HepG2 (cell line): ENCODE measurements around the gene ADCY7. TPM values are rescaled to one million over a fixed set of nuclear protein-coding genes. Genes with fewer than 3 reads are reported as not detected.

Experiments
- CHCHD3 ChIP-seq: sonication (generic); formaldehyde crosslinking; IDR thresholded peaks from 2 replicates; pipeline ENCODE4 v1.8.0; 2022; ENCODE audit warnings: mild to moderate bottlenecking, missing genetic modification reagents, moderate library complexity
- ELF1 ChIP-seq: sonication (generic); formaldehyde crosslinking; IDR thresholded peaks from 2 replicates; pipeline ENCODE4 v1.4.0; 2020; ENCODE audit warnings: missing genetic modification reagents
- FIP1L1 ChIP-seq: fragments of 200-400 bp; formaldehyde crosslinking; IDR thresholded peaks from 2 replicates; pipeline ENCODE4 v1.6.1; 2018; ENCODE audit warnings: low read depth, mild to moderate bottlenecking, low read length, moderate library complexity, borderline replicate concordance; ENCODE audit not compliant: insufficient read depth
- GABPA ChIP-seq, 2 experiments: IDR thresholded peaks; 2 replicates each; pipeline ENCODE4 v1.6.1; 2011 to 2016; ENCODE audit warnings: low read depth in 2 of 2, low read length in 1 of 2, missing biosample characterization in 1 of 2, missing genetic modification characterization in 1 of 2
- HMGA1 ChIP-seq: sonication (generic); formaldehyde crosslinking; conservative IDR thresholded peaks from 2 replicates; pipeline ENCODE4 v1.4.0; 2020; ENCODE audit warnings: missing genetic modification reagents
- JARID2 ChIP-seq: sonication (generic); formaldehyde crosslinking; IDR thresholded peaks from 2 replicates; pipeline ENCODE4 v1.8.1; 2023; ENCODE audit warnings: missing genetic modification reagents, inconsistent platforms; ENCODE audit not compliant: insufficient replicate concordance
- NCOR1 ChIP-seq: fragments of 200-600 bp; sonication (generic); IDR thresholded peaks from 2 replicates; pipeline ENCODE4 v1.7.0; 2017; ENCODE audit warnings: antibody characterized with exemption, low read length, borderline replicate concordance
- SMAD3 ChIP-seq: sonication (generic); formaldehyde crosslinking; IDR thresholded peaks from 2 replicates; pipeline ENCODE4 v1.4.0; 2020; ENCODE audit warnings: missing genetic modification reagents
- SYNCRIP ChIP-seq: fragments of 200-400 bp; formaldehyde crosslinking; IDR thresholded peaks from 2 replicates; pipeline ENCODE4 v1.6.1; 2018; ENCODE audit warnings: mild to moderate bottlenecking, low read depth, low read length; ENCODE audit not compliant: insufficient read depth
- TAF1 ChIP-seq: sonication (generic); formaldehyde crosslinking; IDR thresholded peaks from 2 replicates; pipeline ENCODE4 v1.4.0; 2020; ENCODE audit warnings: missing genetic modification reagents
- THYN1 ChIP-seq: sonication (generic); formaldehyde crosslinking; IDR thresholded peaks from 2 replicates; pipeline ENCODE4 v1.8.1; 2023; ENCODE audit warnings: low read depth, mild to moderate bottlenecking, moderate library complexity, missing genetic modification reagents, borderline replicate concordance
- ZBTB21 ChIP-seq: sonication (generic); formaldehyde crosslinking; IDR thresholded peaks from 2 replicates; pipeline ENCODE4 v1.4.0; 2020; ENCODE audit warnings: missing genetic modification reagents
- ZFP90 ChIP-seq: sonication (generic); formaldehyde crosslinking; IDR thresholded peaks from 2 replicates; pipeline ENCODE4 v1.8.0; 2022; ENCODE audit warnings: missing genetic modification reagents, mild to moderate bottlenecking, inconsistent platforms, borderline replicate concordance
- ZFX ChIP-seq: sonication (generic); formaldehyde crosslinking; IDR thresholded peaks from 2 replicates; pipeline ENCODE4 v1.4.0; 2020; ENCODE audit warnings: mild to moderate bottlenecking, low read depth, missing genetic modification reagents, moderate library complexity
- ZNF12 ChIP-seq: sonication (generic); formaldehyde crosslinking; IDR thresholded peaks from 2 replicates; pipeline ENCODE4 v1.5.0; 2020; ENCODE audit warnings: missing genetic modification reagents
- ZNF337 ChIP-seq: sonication (generic); formaldehyde crosslinking; IDR thresholded peaks from 2 replicates; pipeline ENCODE4 v1.5.1; 2020; ENCODE audit warnings: missing genetic modification reagents, low read depth, mild to moderate bottlenecking, borderline replicate concordance
- ZNF383 ChIP-seq: sonication (generic); formaldehyde crosslinking; IDR thresholded peaks from 2 replicates; pipeline ENCODE4 v1.4.0; 2020; ENCODE audit warnings: missing genetic modification reagents, mild to moderate bottlenecking, borderline replicate concordance
- ZNF552 ChIP-seq: sonication (generic); formaldehyde crosslinking; IDR thresholded peaks from 2 replicates; pipeline ENCODE4 v1.9.0; 2022; ENCODE audit warnings: missing genetic modification reagents, mild to moderate bottlenecking, borderline replicate concordance
- ZNF720 ChIP-seq: sonication (generic); formaldehyde crosslinking; IDR thresholded peaks from 2 replicates; pipeline ENCODE4 v1.4.0; 2020; ENCODE audit warnings: missing genetic modification reagents
- ZSCAN20 ChIP-seq: sonication (generic); formaldehyde crosslinking; IDR thresholded peaks from 2 replicates; pipeline ENCODE4 v1.4.0; 2020; ENCODE audit warnings: missing genetic modification reagents, mild to moderate bottlenecking, borderline replicate concordance
- polyA plus RNA-seq, 8 experiments: library from polyadenylated mRNA; depleted of rRNA in 3 of 8; stranded (reverse) in 7 of 8; unstranded in 1 of 8; fragments of >200 nt; fragmentation: Illumina TruSeq in 4 of 8; extraction: Trizol in 4 of 8; gene quantifications; 2 replicates each; pipeline versions ENCODE4 v1.2.1 to v1.2.3, GENCODE V29; 2011 to 2016; ENCODE audit warnings: low read depth in 4 of 8, missing spikeins in 1 of 8, mixed read lengths in 1 of 8; ENCODE audit not compliant: insufficient read depth in 1 of 8
- total RNA-seq, 5 experiments: library from RNA; depleted of rRNA; stranded (reverse); fragments of >200 nt; fragmentation: Illumina TruSeq; extraction: Trizol; gene quantifications; 2 replicates each; pipeline ENCODE4 v1.2.3, GENCODE V29; 2016; ENCODE audit warnings: low read depth in 1 of 5
- TF ChIP-seq, protein P1 (sequence below): sonication (generic); formaldehyde crosslinking; IDR thresholded peaks from 2 replicates; pipeline ENCODE4 v1.4.0; 2020; ENCODE audit warnings: low read depth, missing genetic modification reagents
- TF ChIP-seq, protein P2 (sequence below): sonication (generic); formaldehyde crosslinking; IDR thresholded peaks from 2 replicates; pipeline ENCODE4 v1.5.0; 2020; ENCODE audit warnings: missing genetic modification reagents, mild to moderate bottlenecking, borderline replicate concordance
- TF ChIP-seq, protein P3 (sequence below): sonication (generic); formaldehyde crosslinking; IDR thresholded peaks from 2 replicates; pipeline ENCODE4 v1.5.1; 2020; ENCODE audit warnings: missing genetic modification reagents, mild to moderate bottlenecking, borderline replicate concordance
- TF ChIP-seq, protein P4 (sequence below): IDR thresholded peaks from 2 replicates; pipeline ENCODE4 v1.6.1; 2016; ENCODE audit warnings: mild to moderate bottlenecking, missing biosample characterization, missing genetic modification reagents

ADCY7 gene
- total and polyA plus RNA-seq, 2 of the 13 experiments (the other 11 are each of a cell fraction or from before 2014, with no cell fraction given), result 2.2 to 4.3 TPM

DNA sequence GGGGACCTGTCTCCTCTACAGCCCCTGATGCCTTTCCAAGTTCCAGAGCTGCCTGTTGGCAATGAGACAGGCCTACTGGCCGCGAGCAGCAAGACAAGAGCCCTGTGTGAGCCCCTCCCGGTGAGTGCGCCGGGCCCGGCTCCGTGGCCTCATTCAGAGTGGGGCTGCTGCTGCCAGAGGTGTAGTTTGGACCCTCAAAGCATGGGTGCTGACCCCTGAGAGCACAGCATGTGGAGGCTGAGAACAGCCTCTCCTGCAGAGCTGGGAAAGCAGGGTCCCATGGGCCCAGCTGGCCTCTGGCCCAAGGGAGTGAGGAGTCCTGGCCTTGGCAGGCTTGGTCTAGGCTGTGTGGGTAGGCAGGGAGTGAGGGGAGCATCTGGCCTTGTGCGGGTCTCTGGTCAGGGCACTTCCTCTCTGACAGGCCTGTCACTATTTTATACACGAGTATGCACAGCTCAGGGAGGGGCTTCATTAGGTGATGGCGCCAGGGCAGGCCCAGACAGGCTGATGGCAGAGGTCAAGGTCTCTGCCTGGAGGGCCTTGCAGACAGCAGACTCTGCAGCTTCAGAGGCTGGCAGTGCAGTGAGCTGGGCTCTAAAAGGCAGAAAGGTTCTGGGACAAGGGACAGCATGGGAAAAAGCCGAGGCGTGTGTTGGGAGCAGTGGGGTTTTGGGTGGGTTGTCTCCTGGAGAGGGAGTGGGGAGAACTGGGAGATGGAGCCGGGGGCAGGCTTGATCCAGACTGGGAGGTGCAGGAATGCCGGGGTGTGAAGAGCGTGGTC lies 43.4 kb downstream of the ADCY7 start (continued):
- TF ChIP-seq HMGA1 (CRISPR knock-in tag) (no peak), ZNF337 (CRISPR knock-in tag) (no peak), GABPA (IDR thresholded peaks at IDR 0.05; ENCODE audit: low read depth, low read length) (no peak), GABPA (CRISPR knock-in tag; IDR thresholded peaks at IDR 0.05; ENCODE audit: low read depth) (no peak), JARID2 (CRISPR knock-in tag) (no peak), ZNF12 (no peak), ZBTB21 (CRISPR knock-in tag) (no peak), ZFP90 (CRISPR knock-in tag) (0 out of 2 replicates have a peak, but pooled peaks have one; percentile 53), ZSCAN20 (no peak), CHCHD3 (CRISPR knock-in tag) (no peak), THYN1 (CRISPR knock-in tag) (no peak), ZNF383 (CRISPR knock-in tag) (no peak), FIP1L1 (no peak), SMAD3 (no peak), ELF1 (CRISPR knock-in tag) (no peak), ZNF720 (no peak), ZNF552 (no peak), TAF1 (CRISPR knock-in tag) (no peak), NCOR1 (peak; percentile 46; the same call in 1 of the 2 replicates), SYNCRIP (no peak), ZFX (CRISPR knock-in tag) (peak; percentile 66; the same call in 1 of the 2 replicates)
- TF ChIP-seq, protein P1, sequence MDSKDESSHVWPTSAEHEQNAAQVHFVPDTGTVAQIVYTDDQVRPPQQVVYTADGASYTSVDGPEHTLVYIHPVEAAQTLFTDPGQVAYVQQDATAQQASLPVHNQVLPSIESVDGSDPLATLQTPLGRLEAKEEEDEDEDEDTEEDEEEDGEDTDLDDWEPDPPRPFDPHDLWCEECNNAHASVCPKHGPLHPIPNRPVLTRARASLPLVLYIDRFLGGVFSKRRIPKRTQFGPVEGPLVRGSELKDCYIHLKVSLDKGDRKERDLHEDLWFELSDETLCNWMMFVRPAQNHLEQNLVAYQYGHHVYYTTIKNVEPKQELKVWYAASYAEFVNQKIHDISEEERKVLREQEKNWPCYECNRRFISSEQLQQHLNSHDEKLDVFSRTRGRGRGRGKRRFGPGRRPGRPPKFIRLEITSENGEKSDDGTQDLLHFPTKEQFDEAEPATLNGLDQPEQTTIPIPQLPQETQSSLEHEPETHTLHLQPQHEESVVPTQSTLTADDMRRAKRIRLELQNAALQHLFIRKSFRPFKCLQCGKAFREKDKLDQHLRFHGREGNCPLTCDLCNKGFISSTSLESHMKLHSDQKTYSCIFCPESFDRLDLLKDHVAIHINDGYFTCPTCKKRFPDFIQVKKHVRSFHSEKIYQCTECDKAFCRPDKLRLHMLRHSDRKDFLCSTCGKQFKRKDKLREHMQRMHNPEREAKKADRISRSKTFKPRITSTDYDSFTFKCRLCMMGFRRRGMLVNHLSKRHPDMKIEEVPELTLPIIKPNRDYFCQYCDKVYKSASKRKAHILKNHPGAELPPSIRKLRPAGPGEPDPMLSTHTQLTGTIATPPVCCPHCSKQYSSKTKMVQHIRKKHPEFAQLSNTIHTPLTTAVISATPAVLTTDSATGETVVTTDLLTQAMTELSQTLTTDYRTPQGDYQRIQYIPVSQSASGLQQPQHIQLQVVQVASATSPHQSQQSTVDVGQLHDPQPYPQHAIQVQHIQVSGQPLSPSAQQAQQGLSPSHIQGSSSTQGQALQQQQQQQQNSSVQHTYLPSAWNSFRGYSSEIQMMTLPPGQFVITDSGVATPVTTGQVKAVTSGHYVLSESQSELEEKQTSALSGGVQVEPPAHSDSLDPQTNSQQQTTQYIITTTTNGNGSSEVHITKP, result no peak
- TF ChIP-seq, protein P2, sequence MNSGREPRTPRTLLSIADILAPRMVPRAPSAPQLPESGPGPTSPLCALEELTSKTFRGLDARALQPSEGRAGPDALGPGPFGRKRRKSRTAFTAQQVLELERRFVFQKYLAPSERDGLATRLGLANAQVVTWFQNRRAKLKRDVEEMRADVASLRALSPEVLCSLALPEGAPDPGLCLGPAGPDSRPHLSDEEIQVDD (CRISPR knock-in tag), result no peak
- TF ChIP-seq, protein P3, sequence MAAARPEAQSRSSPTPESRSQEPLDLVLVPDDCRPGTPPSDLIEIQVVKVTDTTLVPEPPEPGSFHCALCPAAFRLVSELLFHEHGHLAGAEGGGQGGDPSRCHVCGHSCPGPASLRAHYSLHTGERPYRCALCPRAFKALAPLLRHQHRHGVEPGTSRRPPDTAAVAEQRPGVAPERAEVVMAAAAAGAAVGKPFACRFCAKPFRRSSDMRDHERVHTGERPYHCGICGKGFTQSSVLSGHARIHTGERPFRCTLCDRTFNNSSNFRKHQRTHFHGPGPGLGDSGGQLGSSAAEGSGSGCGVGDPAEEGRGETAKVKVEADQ, result no peak
- TF ChIP-seq, protein P4, sequence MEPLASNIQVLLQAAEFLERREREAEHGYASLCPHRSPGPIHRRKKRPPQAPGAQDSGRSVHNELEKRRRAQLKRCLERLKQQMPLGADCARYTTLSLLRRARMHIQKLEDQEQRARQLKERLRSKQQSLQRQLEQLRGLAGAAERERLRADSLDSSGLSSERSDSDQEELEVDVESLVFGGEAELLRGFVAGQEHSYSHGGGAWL (CRISPR knock-in tag), result no peak
